KMS-11 (cell line): ENCODE measurements around the gene CCDC69.

Experiments
- H2AFZ ChIP-seq: fragments of 200-600 bp; sonication (generic); 2 replicates; pipeline ENCODE4 v1.6.1; 2016; ENCODE audit warnings: antibody characterized with exemption, mixed run types, low read depth
- H3K27ac ChIP-seq: fragments of 200-600 bp; sonication (generic); 2 replicates; pipeline ENCODE4 v1.6.1; 2016; ENCODE audit warnings: mild to moderate bottlenecking, mixed run types
- H3K27me3 ChIP-seq: fragments of 200-600 bp; sonication (generic); 2 replicates; pipeline ENCODE4 v1.6.1; 2017; ENCODE audit warnings: mild to moderate bottlenecking, low read depth, mixed run types, moderate library complexity; ENCODE audit not compliant: insufficient read depth
- H3K36me3 ChIP-seq: fragments of 200-600 bp; sonication (generic); 2 replicates; pipeline ENCODE4 v1.6.1; 2017; ENCODE audit warnings: mild to moderate bottlenecking, mixed run types; ENCODE audit not compliant: insufficient read depth
- H3K4me1 ChIP-seq: fragments of 200-600 bp; sonication (generic); 2 replicates; pipeline ENCODE4 v1.6.1; 2016; ENCODE audit warnings: mild to moderate bottlenecking, low read depth, mixed run types; ENCODE audit not compliant: poor library complexity, severe bottlenecking
- H3K4me2 ChIP-seq: fragments of 200-600 bp; sonication (generic); 2 replicates; pipeline ENCODE4 v1.7.0; 2016; ENCODE audit warnings: mild to moderate bottlenecking, mixed run types
- H3K4me3 ChIP-seq: fragments of 200-600 bp; sonication (generic); IDR thresholded peaks from 2 replicates; pipeline ENCODE4 v1.6.1; 2017; ENCODE audit warnings: low read depth, low read length, mixed read lengths; ENCODE audit not compliant: insufficient read depth
- H3K79me2 ChIP-seq: fragments of 200-600 bp; sonication (generic); 2 replicates; pipeline ENCODE4 v1.6.1; 2016; ENCODE audit warnings: low read depth, mixed run types; ENCODE audit not compliant: insufficient read depth
- H3K9ac ChIP-seq: fragments of 200-600 bp; sonication (generic); 2 replicates; pipeline ENCODE4 v1.6.1; 2016; ENCODE audit warnings: mild to moderate bottlenecking, mixed run types
- H4K20me1 ChIP-seq: fragments of 200-600 bp; sonication (generic); 2 replicates; pipeline ENCODE4 v1.6.1; 2016; ENCODE audit warnings: mild to moderate bottlenecking, mixed run types; ENCODE audit not compliant: insufficient read depth
- TF ChIP-seq, protein P1 (sequence below): fragments of 200-600 bp; sonication (generic); conservative IDR thresholded peaks from 2 replicates; pipeline ENCODE4 v1.6.1; 2017; ENCODE audit warnings: low read depth, mild to moderate bottlenecking, antibody characterized with exemption, low read length, moderate library complexity, mixed read lengths

CCDC69 gene

DNA sequence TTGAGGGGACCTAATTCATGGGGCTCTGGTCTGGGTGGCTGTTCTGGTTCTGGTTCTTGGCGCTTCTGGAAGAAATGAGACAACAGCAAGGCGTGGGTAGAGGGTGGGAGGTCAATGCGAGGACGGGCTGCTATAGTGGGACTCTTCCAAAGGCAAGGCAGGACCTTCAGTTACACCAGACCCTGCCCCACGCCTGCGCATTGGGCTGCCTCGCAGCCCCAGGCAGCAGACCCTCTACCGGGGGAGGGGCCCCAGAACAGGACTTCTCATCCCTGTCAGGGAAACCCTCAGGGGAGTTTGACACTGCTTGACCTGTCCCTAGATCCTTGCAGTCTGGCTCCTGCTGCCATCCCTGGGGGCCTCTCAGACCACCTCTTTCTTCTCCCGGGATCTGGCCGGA is 18.5 kb downstream of the CCDC69 start:
- no peak overlapping the region for H3K4me2 ChIP-seq
- TF ChIP-seq, protein P1, sequence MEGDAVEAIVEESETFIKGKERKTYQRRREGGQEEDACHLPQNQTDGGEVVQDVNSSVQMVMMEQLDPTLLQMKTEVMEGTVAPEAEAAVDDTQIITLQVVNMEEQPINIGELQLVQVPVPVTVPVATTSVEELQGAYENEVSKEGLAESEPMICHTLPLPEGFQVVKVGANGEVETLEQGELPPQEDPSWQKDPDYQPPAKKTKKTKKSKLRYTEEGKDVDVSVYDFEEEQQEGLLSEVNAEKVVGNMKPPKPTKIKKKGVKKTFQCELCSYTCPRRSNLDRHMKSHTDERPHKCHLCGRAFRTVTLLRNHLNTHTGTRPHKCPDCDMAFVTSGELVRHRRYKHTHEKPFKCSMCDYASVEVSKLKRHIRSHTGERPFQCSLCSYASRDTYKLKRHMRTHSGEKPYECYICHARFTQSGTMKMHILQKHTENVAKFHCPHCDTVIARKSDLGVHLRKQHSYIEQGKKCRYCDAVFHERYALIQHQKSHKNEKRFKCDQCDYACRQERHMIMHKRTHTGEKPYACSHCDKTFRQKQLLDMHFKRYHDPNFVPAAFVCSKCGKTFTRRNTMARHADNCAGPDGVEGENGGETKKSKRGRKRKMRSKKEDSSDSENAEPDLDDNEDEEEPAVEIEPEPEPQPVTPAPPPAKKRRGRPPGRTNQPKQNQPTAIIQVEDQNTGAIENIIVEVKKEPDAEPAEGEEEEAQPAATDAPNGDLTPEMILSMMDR = no peak
- no peak overlapping the region for H3K9ac ChIP-seq
- H4K20me1 ChIP-seq = no peaks in the 10 kb centered on the region
- no peaks in the 10 kb centered on the region for H3K36me3 ChIP-seq
- H3K79me2 ChIP-seq = no peaks in the 10 kb centered on the region
- no peak overlapping the region for H3K27ac ChIP-seq
- H3K4me1 ChIP-seq = peaks cover 23% of the 10 kb centered on the region
- no peaks in the 10 kb centered on the region for H3K27me3 ChIP-seq
- H3K4me3 ChIP-seq = no peak overlapping the region
- H2AFZ ChIP-seq = no peak overlapping the region

DNA sequence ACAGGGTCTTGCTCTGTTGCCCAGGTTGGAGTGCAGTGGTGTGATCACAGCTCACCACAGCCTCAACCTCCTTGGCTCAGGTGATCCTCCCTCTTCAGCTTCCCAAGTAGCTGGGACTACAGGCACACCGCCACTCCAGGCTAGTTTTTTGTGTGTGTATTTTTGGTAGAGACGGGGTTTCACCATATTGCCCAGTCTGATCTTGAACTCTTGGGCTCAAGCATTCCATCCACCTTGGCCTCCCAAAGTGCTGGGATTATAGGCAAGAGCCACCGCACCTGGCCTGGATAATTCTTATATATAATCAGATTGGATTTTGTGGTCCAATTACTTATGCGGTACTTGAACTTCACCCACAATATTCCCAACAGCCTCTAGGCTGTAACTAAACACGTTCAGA is 19.8 kb downstream of the CCDC69 start:
- Histone ChIP-seq H3K4me1 (peaks cover 9% of the 10 kb centered on the region), H2AFZ (no peak overlapping the region), H3K4me2 (no peak overlapping the region), H3K79me2 (no peaks in the 10 kb centered on the region), H3K36me3 (no peaks in the 10 kb centered on the region), H3K4me3 (no peak overlapping the region), H3K27ac (no peak overlapping the region), H3K27me3 (no peaks in the 10 kb centered on the region), H4K20me1 (no peaks in the 10 kb centered on the region), H3K9ac (no peak overlapping the region)
- TF ChIP-seq, protein P1 = no peak

- no peaks in the 10 kb centered on the region for H3K79me2 ChIP-seq
- H3K27ac ChIP-seq = no peak overlapping the region
- H3K36me3 ChIP-seq = no peaks in the 10 kb centered on the region
- H3K4me1 ChIP-seq = peaks cover 2% of the 10 kb centered on the region
- no peaks in the 10 kb centered on the region for H4K20me1 ChIP-seq
- no peak overlapping the region for H3K9ac ChIP-seq
- no peaks in the 10 kb centered on the region for H3K27me3 ChIP-seq
- no peak overlapping the region for H3K4me3 ChIP-seq
- H2AFZ ChIP-seq = no peak overlapping the region
- TF ChIP-seq, protein P1 = no peak
- no peak overlapping the region for H3K4me2 ChIP-seq
Measured at GRCh38 chr5:151202381-151203139, 21.3 kb downstream of the CCDC69 start.

GRCh38 chr5:151200913-151201595 is 22.8 kb downstream of the CCDC69 start:
- no peaks in the 10 kb centered on the region for H3K27me3 ChIP-seq
- H3K9ac ChIP-seq = no peak overlapping the region
- no peaks in the 10 kb centered on the region for H3K36me3 ChIP-seq
- H3K4me1 ChIP-seq = peaks cover 17% of the 10 kb centered on the region
- no peaks in the 10 kb centered on the region for H3K79me2 ChIP-seq
- no peak overlapping the region for H3K27ac ChIP-seq
- TF ChIP-seq, protein P1 = no peak
- no peak overlapping the region for H2AFZ ChIP-seq
- H4K20me1 ChIP-seq = no peaks in the 10 kb centered on the region
- H3K4me3 ChIP-seq = no peak overlapping the region
- H3K4me2 ChIP-seq = no peak overlapping the region
